Left forelimb (tissue), 1 donor: ENCODE measurements around the gene CDX1.
A peak's percentile ranks its signal among the peaks of the same experiment; 100 is the strongest.

Source experiments
- DNase-seq: peaks from one replicate; pipeline ENCODE4 v3.0.0-alpha.2; 2018; ENCODE audit warnings: low spot score

CDX1 gene

DNA sequence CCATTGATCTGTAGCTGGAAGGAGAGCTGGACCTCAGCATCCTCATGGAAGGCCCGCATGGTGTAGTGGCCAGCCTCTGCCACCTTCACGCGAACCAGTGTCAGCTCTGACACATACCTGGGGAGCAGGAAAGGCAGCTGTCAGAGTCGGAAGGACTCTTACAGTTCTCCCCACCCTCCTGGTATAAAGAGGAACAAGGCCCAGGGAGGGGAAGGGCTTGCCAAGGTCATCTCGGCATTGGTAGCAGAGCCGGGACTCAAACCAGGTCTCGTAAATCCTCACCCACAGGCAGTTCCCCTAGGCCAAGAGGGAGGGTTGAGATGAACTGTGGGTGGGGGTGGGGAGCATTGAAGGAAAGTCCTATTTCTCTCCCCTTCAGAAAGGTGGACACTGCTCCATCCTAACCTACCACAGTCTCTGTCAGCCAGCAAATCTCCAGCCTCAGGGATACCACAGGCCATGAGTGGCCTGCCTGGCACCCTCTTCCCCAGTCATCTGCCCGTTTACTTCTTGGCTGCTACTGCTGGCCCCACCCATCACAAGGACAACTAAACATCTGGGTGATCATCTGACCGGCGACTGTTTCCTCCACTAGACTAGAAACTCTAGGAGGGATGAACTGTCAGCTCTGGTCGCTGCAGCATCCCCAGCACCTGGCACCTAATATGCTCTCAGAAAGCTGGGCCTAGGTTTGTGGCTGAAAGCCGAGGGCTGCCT is 34.4 kb upstream of the CDX1 start:
- DNase-seq, result no peak

DNA sequence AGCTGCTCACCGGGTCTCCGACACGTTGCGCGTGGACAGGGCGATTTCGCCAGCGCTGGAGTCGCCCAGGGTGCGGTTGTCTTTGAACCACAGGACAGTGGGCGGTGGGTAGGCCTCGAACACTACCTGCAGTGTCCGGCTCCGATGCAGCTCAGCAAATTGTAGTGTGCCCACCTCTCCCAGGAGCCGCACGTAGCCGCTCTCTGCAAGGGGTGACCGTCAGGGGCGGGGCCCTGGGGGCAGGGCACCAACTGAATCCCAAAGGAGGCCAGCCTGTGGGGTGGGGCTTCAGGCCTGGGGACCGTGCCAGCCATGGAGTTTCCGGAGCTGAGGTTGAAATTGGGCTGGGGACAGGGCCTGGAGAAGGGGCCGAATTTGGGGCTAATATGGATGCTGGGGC is 33.8 kb upstream of the CDX1 start:
- no peak for DNase-seq

DNA sequence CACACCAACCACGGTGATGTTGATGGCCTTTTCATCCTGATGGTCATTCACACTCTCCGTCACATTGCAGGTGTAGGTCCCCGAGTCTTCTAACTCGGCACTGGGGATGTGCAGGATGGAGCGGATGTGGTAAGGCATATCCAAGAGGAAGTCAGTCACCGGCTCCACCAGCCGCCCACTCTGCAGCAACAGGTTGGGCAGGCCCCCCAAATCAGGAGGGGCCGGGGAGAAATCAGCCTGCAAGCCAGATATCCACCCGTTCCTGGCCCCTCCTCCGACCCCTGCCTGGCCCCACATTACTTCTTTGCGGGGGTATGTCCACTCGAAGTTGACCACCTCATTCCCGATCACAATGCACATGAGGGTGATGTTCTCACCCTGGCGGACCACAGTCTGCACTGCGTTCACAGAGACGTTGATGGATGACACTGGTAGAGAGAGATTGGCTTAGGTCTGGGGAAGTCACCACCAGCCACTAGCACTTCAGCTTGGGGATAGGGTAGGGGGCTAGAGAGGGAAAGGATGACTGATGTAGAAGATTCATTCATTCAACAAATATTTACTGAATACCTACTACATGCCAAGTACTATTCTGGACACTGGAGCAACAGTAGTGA is 32.9 kb upstream of the CDX1 start:
- DNase-seq, result no peak

DNA sequence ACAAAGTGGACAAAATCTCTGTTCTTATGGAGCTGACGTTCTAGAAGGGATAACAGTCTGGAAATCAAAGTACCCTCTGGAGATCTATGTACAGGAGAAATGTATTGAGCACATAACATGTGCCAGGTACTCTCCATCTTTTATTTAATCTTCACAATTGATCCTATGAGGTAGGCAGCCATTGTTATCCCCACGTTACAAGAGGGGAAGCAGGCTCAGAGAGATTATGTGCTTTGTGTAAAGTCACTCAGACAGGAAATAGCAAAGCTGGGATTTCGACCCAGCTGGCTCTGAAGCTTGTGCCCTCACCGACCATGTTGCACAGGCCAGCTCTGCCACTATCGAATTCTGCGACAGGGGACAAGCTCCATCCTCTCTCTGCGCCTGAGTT is 32.4 kb upstream of the CDX1 start:
- no peak for DNase-seq

DNA sequence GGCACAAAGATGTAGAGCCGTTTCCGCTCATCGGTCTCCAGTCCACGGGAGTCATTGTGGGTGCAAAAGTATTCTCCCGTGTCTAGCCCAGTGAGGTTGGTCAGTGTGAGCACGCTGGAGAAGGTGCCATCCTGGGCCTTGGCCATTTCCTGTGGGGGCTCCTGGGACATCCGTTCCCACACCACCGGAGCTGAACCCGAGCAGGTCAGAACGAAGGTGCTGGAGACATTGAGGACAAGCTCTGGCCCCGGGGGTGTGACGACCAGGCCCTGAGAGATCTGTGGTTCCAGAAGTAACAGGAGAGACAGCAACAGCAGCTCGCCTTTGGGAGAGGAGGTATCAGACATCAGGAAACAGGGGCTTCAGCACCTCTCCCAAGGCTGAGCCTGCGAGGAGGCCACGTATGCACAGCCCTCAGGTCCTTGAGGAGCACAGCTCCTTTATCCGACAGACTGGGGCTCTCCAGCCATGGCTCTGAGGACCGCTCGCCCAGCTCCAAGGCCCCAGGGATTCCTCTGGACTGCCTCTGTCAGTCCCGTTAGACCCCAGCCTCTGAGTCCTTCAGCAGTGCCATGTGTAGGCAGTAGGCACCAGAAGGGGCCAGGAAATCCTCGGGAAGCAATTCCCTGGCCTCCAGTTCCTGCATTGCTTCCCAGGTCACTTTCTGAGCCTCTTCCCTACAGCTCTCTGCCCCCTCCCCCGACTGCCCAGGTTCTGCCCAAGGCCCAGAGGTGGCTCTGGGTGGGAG is 30.8 kb upstream of the CDX1 start:
- no peak for DNase-seq

DNA sequence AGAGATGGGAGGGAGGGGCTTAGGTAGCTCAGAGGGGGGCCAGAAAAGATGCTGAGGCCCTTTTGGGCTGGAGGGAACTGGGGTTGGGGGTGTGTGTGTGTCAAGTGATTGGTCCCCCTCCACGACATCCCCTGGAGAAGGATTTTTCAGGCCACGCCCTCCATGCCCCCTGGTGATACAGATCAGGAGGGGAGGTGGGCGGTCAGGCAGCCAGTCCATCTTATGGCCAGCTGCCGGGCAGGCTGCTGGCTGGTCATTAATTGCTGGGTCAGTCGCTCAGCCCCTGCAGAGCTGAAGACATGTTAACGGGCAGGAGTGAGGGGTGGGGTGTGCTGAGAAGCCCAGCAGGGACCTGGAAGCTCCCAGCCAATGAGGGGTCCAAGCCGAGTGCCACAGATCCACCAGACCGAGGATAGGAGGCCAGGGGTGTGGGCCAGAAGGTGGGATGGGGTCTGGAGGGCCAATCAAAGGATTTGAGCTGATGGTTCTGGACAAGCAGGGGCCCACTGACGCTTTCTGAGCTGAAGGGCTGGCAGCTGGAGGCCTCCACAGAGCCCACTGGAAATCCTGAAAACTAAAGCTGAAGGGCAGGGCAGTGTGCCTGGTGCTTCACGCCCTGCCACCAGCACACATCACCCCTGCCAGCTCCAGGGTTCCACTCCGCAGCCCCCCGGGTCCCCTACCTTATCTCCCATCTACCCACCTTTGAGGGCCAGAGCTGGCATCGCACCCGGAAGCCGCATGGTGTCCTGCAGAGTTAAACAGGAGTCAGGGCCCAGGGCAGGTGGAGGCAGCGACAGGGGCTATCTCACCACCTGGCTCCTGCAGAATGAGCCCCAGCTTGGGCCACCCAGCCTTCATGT is 30.0 kb upstream of the CDX1 start:
- DNase-seq, result no peak

DNA sequence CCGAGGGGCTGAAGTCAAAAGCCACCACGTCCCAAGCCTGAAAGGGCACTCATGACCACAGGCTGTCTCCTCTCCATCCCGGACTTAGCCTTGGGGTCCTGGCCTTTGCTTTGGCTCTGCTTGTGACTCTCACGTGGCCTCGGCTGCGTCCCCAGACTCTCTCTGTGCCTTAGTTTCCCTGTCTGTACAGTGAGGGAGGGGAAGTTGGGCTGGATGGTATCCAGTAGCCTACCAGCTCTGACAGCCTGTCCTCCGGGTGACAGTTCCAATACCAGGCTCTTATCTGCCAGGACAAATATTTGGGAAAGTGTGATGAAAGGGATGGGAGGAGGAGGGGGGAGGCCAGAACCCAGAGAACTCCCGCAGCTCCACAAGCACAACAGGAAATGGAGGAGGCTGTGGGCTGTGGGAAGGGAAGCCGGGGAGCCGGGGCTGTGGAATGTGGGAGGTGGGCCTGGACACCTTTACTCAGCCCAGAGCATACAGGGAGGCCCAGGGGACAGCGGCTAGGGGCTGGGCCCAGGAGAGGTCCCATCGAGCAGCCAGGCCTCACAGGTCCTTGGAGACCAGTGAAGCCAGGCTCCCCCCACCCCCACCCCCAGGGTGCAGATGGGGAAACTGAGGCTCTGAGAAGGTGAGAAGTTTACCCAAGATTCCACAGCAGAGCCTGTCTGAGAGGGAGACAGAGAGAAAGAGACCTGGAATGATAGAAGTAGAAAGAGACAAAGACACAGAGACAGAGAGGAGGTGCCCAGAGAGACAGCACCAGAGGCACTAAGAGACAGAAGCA is 29.2 kb upstream of the CDX1 start:
- DNase-seq, result no peak

DNA sequence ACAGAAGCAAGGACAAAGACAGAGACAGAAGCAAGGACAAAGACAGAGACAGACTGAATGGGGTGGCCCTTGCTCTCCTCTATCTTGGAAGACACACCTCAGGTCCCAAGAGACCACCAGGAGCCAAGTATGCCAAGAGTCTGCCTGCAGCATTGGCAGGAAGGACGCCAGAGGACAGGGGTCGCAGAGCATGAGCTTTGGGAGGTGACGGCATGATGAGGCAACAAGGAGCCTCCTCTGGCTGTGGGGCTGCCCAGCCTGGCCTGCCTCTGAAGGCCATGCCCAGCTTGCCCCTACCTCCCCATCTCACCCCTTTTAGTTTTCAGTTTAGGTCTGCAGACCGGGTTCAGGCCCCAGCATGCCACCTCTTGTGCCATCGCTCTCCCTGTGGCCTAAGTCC is 28.6 kb upstream of the CDX1 start:
- DNase-seq, result no peak

DNA sequence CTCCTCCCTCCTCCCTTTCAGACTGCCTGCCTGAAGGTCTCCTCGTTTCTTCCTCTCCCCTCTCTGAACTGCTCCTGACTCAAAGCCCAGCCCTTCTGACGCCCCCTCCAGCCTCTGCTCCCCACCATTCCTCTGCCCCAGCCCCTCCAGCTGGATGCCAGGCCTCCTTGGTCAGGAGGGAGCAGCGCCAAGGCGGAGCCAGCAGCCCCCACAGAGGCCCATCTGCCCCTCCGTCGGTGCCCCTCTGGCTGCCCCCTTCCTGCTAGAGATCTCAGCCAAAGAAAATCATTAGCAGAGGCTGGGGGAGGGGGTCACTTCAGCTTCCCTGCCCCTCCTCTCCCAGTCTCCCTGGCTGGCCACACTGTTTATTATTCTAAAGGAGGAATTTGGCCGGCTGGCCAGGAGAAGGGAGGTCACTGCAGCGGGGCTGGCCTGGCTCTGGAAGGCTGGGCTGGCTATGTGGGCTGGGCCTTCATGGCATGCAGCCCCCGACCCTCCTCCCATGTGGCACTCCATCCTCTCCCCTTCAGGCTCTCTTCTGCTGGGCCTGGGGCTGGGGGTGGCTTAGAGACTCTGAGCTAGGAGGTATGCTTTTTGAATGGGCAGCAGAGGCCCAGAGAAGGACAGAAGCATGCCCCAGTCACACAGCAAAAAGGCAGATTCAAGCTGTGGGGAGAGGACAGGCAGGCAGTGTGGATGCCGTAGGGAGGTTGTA is 27.9 kb upstream of the CDX1 start:
- no peak for DNase-seq

DNA sequence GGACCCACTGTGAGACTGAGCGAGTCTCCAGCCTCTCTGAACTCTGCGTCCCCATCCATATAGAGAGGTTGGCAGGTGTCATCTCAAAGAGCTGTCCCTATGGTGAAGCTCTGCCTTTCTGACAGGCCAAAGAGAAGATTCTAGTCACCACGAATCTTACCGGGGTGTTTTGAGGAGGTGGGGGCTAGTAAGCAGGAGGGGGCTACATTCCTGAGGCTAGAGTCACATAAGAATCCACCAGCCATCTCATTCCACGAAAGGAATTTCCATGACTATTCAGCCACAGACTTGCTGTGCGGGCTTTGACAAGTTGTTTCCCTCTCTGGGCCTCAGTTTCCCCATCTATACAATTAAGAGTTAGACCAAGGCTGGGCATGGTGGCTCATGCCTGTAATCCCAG is 27.2 kb upstream of the CDX1 start:
- DNase-seq, result no peak

DNA sequence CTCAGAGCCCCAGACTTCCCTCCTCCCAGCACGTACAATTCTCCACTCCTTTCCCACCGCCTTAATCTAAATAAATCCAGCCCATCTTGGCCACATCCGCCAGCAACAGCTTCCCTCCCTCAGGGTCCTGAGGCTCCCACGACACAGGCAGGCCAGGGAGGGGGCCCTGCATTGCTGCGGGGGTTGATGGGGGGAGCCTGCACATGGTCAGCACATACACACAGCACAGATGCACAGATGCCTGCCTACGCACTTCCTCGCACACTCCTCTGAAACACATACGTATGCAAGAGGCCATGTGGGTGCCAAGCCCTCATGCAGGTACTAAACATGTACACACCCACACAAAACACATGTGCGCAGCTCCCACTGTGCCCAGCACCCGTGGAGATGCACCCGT is 25.7 kb upstream of the CDX1 start:
- no peak for DNase-seq

DNA sequence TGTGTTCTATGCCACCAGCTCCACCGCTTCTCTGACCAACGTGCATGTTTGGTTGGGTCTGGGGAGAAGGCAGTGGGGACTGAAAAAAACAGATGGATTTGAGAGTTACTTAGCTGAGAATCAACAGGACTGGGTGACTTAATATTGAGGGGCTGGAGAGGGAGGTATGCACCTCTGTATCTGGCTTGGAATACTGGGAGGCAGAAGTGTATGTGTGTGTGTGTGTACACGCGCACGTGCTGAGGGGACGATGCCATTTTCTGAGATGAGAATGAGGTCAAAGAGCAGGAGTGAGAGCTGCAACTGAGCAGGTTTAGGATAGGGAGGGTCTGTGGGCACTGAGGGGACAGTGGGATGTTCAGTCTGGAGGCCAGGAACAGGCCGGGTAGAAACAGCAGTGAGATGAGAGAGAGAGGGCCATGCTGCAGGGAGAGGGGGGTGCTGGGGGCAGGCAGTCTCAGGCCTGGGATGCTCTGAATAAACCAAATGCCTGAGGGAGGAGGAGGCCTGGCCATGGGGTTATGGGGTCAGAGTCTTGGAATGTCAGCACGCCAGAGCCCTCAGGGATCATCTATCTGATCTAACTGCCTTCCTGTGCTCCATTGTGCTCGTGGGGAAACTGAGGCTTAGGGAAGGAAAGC is 24.9 kb upstream of the CDX1 start:
- DNase-seq, result no peak

DNA sequence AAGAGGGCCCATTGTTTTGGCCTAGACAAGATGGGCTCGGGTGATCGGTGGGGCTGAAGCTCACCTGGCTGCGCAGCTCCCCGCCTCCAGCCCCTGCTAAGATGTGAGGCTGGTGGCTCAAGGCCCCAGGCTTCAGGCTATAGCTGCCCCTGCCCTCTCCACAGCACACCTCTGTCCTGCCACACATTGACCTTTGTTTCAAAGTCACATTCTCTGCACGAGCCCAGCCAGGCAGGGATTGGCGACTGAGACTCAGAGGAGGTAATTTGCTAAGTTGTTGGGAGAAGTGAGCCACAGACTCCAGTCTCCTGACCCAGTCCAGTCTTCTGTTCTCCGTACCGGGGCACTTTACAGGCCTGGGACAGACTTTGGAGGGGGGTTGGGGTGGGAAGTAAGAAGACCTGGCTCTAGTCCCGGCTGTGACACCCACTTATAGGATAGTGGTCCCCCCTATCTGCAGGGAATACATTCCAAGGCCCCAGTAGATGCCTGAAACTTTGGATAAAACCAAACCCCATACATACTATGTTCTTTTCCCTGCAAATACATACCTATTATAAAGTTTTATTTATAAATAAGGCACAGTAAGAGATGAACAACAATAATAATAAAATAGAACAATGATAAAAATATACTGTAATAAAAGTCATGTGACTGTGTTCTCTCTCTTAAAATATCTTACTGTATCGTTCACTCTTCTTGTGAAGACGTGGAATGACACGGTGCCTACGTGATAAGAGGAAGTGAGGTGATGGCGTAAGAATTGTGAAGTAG is 24.2 kb upstream of the CDX1 start:
- no peak for DNase-seq

DNA sequence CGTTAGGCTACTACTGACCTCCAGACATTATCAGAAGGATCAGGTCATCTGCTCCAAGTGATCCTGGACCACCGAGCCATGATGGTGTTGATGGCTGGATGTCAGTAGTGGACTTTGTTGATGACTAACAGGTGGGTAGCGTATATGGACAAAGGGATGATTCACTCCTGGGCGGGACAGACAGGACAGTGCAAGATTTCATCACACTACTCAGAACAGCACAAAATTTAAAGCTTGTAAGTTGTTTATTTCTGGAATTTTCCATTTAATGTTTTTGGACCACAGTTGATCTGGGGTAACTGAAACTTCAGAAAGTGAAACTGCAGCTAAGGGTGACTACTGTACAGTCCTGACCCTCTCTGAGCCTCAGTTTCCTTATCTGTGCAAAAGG is 23.6 kb upstream of the CDX1 start:
- no peak for DNase-seq

DNA sequence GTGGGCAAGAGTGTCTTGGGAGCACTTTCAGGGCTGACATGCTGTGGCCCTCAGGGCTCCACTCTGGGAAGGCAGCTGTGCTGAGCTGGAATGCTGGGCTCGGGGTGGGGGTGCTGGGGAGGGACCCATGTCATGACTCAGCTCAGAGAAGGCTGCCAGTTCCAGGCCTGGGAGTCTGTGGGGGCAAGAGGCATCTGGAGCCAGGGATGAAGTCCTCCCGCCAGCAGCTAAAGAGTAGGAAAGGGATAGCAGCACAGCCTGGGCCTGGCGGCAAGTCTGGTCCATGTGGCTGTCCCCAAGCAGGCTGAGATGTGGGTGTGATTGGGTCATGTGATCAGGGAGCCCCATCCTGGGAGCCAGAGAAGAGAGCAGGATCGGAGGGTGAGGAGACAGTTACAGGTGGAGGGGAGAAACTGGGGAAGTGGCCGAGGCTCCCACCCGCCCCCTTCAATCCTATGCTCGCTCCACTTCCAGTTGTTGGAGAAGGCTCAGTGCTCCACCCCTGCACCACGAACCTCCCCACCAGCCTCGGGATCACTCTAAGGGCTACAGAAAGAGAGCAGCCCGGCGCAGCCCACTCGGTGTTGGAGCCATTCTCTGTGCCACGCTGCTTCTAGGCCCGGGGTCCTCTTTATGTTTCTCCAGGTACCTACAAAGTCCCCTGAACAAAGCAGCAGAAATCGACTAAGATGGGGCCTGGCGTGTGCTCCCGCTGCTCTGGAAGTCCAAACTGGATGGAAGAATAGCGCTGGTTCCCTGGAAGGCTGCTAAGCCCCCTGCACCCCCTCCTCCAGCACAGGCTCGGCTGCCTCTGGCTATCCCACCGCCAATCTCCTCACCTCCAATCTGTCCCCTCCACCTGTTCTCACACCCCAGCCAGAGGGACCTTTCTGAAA is 23.0 kb upstream of the CDX1 start:
- DNase-seq, result peak; percentile 78

DNA sequence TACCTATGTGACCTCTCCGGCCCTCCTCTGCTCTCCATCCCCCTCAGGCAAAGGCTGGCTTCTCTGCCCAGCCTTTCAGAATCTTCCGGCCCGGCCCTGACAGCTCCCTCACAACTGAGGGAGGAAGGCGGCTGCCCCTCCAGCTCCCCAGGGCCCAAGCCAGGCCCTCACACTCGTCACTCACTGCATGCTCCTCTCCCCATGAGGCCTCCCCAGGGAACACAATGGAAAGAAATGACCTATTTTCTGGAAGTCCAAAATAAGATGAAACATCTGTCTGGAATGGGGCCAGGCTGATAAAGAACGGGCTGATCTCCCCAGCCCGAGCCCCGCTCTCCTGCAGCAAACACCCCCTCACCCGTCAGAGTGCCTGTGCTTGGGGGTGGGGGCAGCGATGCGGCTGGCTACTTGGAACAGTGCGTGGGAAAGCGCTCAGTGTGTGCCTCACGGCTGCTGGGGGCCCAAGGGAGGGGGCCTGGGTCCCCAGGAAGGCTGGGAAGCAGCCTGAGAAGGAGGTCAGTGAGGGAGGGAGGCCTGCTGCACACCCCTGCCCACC is 22.3 kb upstream of the CDX1 start:
- DNase-seq, result no peak

DNA sequence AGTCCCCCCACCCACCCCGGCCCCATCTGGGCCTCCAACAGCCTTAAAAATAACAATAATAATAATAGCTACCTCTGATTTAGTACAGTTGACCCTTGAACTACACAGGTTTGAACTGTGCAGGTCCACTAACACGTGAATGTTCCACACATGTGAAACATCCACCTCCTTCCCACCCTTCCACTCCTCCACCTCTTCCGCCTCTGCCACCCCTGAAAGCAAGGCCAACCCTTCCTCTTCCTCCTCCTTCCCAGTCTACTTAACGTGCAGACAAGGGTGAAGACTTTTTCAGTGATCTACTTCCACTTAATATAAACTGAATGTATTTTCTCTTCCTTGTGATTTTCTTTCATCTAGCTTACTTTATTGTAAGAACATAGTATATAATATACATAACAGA is 21.7 kb upstream of the CDX1 start:
- no peak for DNase-seq

DNA sequence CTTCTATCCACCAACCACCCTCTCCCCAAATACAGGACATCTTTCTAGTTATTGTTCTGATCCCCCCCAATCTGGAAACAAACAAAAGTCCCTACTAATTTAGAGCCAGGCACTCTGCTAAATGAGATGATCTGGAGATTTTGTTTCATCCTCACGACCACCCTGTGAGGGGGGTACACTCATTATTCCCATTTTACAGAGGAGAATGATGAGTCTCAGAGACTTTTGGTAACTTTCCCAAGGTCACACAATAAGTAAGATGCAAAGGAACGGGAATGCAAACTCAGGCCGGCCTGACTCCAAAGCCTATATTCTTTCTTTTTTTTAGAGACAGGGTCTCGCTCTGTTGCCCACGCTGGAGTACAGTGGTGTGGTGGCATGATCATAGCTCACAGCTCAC is 20.3 kb upstream of the CDX1 start:
- DNase-seq, result no peak
